ENCODE measurements around the gene ELFN1. TPM values are rescaled to one million over a fixed set of nuclear protein-coding genes. Genes with fewer than 3 reads are reported as not detected.

Gene ELFN1
- polyA plus RNA-seq, 1 donor (not counting 4 experiments of a cell fraction or from before 2014, with no cell fraction given), result 0.03 TPM

DNA sequence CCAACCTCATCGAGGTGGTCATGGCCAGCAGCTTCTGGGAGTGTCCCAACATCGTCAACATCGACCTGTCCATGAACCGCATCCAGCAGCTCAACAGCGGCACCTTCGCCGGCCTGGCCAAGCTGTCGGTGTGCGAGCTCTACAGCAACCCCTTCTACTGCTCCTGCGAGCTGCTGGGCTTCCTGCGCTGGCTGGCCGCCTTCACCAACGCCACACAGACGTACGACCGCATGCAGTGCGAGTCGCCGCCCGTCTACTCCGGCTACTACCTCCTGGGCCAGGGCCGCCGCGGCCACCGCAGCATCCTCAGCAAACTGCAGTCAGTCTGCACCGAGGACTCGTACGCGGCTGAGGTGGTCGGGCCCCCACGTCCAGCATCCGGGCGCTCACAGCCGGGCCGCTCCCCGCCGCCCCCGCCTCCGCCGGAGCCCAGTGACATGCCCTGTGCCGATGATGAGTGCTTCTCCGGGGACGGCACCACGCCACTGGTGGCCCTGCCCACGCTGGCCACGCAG is 75.0 kb downstream of the ELFN1 start:
- Histone ChIP-seq H3K27me3 (ENCODE audit: control insufficient read depth, extremely low read depth, insufficient read depth, low read length) (peaks cover 41% of the 10 kb centered on the region), H3K4me3 (ENCODE audit: control insufficient read depth in 2 of 3, extremely low read depth in 1 of 3, insufficient read depth in 2 of 3, low read depth in 1 of 3, low read length in 3 of 3) (no peak overlapping the region), H4K20me1 (ENCODE audit: control insufficient read depth, extremely low read depth, insufficient read depth, low read length) (no peaks in the 10 kb centered on the region), H3K9me3 (ENCODE audit: control insufficient read depth, low read depth, low read length) (no peaks in the 10 kb centered on the region), H3K36me3 (ENCODE audit: control insufficient read depth in 2 of 2, extremely low read depth in 1 of 2, insufficient read depth in 2 of 2, low read length in 2 of 2) (no peaks in the 10 kb centered on the region), H3K9me1 (ENCODE audit: control insufficient read depth, extremely low read depth, insufficient read depth, low read length) (no peaks in the 10 kb centered on the region), H2AFZ (ENCODE audit: control insufficient read depth, low read length) (no peak overlapping the region), H3K9ac (ENCODE audit: control insufficient read depth, extremely low read depth, insufficient read depth, low read length) (no peak overlapping the region), H3K79me2 (ENCODE audit: control insufficient read depth, insufficient read depth, low read length) (no peaks in the 10 kb centered on the region), H3K4me2 (ENCODE audit: control insufficient read depth, extremely low read depth, insufficient read depth, low read depth, low read length) (no peak overlapping the region), H3K27ac (ENCODE audit: control insufficient read depth, insufficient read depth, low read length) (no peak overlapping the region), H3K4me1 (ENCODE audit: control insufficient read depth, extremely low read depth, insufficient read depth, low read length) (no peaks in the 10 kb centered on the region)
- FAIRE-seq, result no peak
- DNase-seq (ENCODE audit: low read depth, low spot score), result no peak
- dilution Hi-C loops (cut with MboI; ENCODE audit: extremely low pct_ligation_motif_present, low sequenced_read_pairs), result no loop called here
- TF ChIP-seq CTCF (optimal IDR thresholded peaks at IDR 0.05 in 1 of 3, IDR thresholded peaks at IDR 0.05 in 1 of 3, conservative IDR thresholded peaks at IDR 0.05 in 1 of 3; ENCODE audit: extremely low read depth in 1 of 3, insufficient read depth in 2 of 3, low read length in 3 of 3), result no peak
- TF ChIP-seq EZH2 (IDR thresholded peaks at IDR 0.05; ENCODE audit: low read length), result no peak

- H3K4me1 ChIP-seq (ENCODE audit: control insufficient read depth, extremely low read depth, insufficient read depth, low read length), result no peaks in the 10 kb centered on the region
- no peaks in the 10 kb centered on the region for H3K9me3 ChIP-seq (ENCODE audit: control insufficient read depth, low read depth, low read length)
- H3K9ac ChIP-seq (ENCODE audit: control insufficient read depth, extremely low read depth, insufficient read depth, low read length), result no peak overlapping the region
- no peaks in the 10 kb centered on the region for H4K20me1 ChIP-seq (ENCODE audit: control insufficient read depth, extremely low read depth, insufficient read depth, low read length)
- dilution Hi-C loops (cut with MboI; ENCODE audit: extremely low pct_ligation_motif_present, low sequenced_read_pairs), result no loop called here
- TF ChIP-seq CTCF (optimal IDR thresholded peaks at IDR 0.05 in 1 of 3, IDR thresholded peaks at IDR 0.05 in 1 of 3, conservative IDR thresholded peaks at IDR 0.05 in 1 of 3; ENCODE audit: extremely low read depth in 1 of 3, insufficient read depth in 2 of 3, low read length in 3 of 3) (no peak), EZH2 (IDR thresholded peaks at IDR 0.05; ENCODE audit: low read length) (no peak)
- peaks cover 43% of the 10 kb centered on the region for H3K27me3 ChIP-seq (ENCODE audit: control insufficient read depth, extremely low read depth, insufficient read depth, low read length)
- H3K27ac ChIP-seq (ENCODE audit: control insufficient read depth, insufficient read depth, low read length), result no peak overlapping the region
- DNase-seq (ENCODE audit: low read depth, low spot score) (no peak), FAIRE-seq (no peak)
- no peak overlapping the region for H3K4me2 ChIP-seq (ENCODE audit: control insufficient read depth, extremely low read depth, insufficient read depth, low read depth, low read length)
- H2AFZ ChIP-seq (ENCODE audit: control insufficient read depth, low read length), result no peak overlapping the region
- H3K4me3 ChIP-seq (ENCODE audit: control insufficient read depth in 2 of 3, extremely low read depth in 1 of 3, insufficient read depth in 2 of 3, low read depth in 1 of 3, low read length in 3 of 3), result no peak overlapping the region
- H3K79me2 ChIP-seq (ENCODE audit: control insufficient read depth, insufficient read depth, low read length), result no peaks in the 10 kb centered on the region
- no peaks in the 10 kb centered on the region for H3K36me3 ChIP-seq (ENCODE audit: control insufficient read depth in 2 of 2, extremely low read depth in 1 of 2, insufficient read depth in 2 of 2, low read length in 2 of 2)
- no peaks in the 10 kb centered on the region for H3K9me1 ChIP-seq (ENCODE audit: control insufficient read depth, extremely low read depth, insufficient read depth, low read length)
Observed at GRCh38 chr7:1745576-1746490, 75.8 kb downstream of the ELFN1 start.

All from keratinocyte (primary cell).